ENCODE data around the gene YBEY. TPM values are rescaled to one million over a fixed set of nuclear protein-coding genes. Genes with fewer than 3 reads are reported as not detected.

Gene YBEY
- total RNA-seq, 3 donors from 2014 or later: 15.4 to 22.8 (median 17.3) TPM

DNA sequence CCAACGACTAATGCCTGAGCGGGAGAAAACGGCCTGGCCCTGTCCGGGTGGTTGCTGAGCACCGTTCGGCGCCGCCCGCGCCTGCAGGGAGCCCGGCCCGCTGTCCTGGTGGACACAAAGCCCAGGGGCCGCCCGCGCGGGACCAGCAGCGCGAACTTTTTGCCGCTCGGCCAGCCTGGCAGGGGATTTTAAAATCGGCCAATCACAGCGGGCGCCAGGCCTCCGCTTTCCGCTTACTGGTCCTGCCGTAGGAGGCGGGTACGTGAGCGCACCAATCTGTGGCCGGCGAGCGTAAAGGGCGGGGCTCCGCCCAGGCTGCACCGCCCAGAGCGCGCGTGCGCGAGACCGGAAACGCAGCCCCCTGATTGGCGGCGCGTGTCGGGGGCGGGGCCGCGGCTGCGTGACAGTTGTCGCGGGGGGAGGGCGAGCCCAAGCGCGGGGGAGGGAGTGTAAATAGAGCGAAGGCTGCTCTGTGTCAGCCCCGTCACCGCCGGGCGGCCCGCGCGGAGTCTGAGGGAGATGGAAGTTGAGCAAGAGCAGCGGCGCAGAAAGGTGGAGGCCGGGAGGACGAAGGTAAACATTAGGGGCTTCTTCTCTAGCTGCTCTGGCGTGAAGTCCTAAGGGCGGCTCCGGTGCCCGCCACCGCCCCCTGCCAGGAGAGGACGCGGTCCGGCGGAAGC, 37.7 kb downstream of the YBEY start, which contains the start of the genes C21orf58 and PCNT:
C21orf58 (minus strand) TSS at position 161 of the 680 bp plus-strand sequence. CDS start 1,132 bp downstream, outside the sequence.
PCNT (plus strand) TSS at position 447 of the 680 bp plus-strand sequence; CDS start at position 520, 73 bp downstream.
- Histone ChIP-seq H3K4me3 (peak within 1 kb of the TSS; percentile 76 to 98 (median 80)), H3K27ac (peak within 1 kb of the TSS; percentile 95 to 96), H3K4me1 (peaks cover 3 to 11% of the 10 kb centered on the region in 2 donors), H3K27me3 (no peaks in the 10 kb centered on the region), H3K36me3 (no peaks in the 10 kb centered on the region), H3K9me3 (no peaks in the 10 kb centered on the region)
- intact Hi-C loops (cut with DNase I; ENCODE audit: low total_unique reads): no loop called here
- peak in 2 of 3 donors; percentile 38 to 70 for TF ChIP-seq POLR2AphosphoS5 (IDR thresholded peaks at IDR 0.05)
- no peak for TF ChIP-seq POLR2A (IDR thresholded peaks at IDR 0.05)
- peak; percentile 97 to 98 for DNase-seq (ENCODE audit: low spot score in 2 of 2)

DNA sequence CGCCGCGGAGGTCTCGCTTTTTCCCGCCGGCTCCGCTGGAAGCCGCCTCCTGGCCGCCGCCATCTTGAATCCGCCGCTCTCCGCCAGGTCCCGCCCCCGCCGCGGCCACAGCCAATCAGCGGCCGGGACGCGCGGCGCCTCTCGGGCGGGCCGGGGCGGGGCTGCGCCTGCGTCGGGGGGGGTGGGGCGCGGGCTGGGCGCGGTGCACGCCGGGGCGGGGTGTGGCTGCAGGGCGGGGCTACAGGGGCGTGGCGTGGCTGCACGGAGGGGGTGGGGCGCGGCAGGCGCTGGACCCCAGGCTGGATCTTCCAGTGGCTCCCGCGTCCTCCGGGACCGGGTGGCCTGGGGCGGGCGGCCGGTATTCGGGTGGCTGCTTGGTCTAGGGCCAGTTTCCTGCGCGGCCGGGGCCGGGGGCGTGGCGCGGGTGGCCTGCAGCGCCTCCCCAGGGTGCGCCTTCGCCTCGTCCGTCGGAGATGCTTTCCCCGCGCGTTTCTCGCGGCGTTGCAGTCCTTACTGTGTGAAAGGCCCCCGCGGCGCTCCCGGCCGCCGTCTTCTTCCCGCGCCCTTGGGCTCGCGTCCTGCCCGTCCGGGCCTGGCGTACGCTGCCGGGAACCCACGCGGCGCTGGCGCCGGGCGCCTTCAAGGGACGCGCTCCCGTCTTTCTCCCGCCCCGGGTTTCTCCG, 38.4 kb downstream of the YBEY start:
- Histone ChIP-seq H3K36me3 (no peaks in the 10 kb centered on the region), H3K4me1 (peaks cover 3 to 11% of the 10 kb centered on the region in 2 donors), H3K27me3 (no peaks in the 10 kb centered on the region), H3K4me3 (peak overlapping the region; percentile 76 to 98 (median 80)), H3K9me3 (no peaks in the 10 kb centered on the region), H3K27ac (peak overlapping the region; percentile 95 to 96)
- DNase-seq (ENCODE audit: low spot score in 2 of 2): peak; percentile 80 to 85
- TF ChIP-seq POLR2AphosphoS5 (IDR thresholded peaks at IDR 0.05): no peak
- TF ChIP-seq POLR2A (IDR thresholded peaks at IDR 0.05): no peak
- TF ChIP-seq, protein P1, sequence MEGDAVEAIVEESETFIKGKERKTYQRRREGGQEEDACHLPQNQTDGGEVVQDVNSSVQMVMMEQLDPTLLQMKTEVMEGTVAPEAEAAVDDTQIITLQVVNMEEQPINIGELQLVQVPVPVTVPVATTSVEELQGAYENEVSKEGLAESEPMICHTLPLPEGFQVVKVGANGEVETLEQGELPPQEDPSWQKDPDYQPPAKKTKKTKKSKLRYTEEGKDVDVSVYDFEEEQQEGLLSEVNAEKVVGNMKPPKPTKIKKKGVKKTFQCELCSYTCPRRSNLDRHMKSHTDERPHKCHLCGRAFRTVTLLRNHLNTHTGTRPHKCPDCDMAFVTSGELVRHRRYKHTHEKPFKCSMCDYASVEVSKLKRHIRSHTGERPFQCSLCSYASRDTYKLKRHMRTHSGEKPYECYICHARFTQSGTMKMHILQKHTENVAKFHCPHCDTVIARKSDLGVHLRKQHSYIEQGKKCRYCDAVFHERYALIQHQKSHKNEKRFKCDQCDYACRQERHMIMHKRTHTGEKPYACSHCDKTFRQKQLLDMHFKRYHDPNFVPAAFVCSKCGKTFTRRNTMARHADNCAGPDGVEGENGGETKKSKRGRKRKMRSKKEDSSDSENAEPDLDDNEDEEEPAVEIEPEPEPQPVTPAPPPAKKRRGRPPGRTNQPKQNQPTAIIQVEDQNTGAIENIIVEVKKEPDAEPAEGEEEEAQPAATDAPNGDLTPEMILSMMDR (IDR thresholded peaks at IDR 0.05): no peak
- intact Hi-C loops (cut with DNase I; ENCODE audit: low total_unique reads): no loop called here

DNA sequence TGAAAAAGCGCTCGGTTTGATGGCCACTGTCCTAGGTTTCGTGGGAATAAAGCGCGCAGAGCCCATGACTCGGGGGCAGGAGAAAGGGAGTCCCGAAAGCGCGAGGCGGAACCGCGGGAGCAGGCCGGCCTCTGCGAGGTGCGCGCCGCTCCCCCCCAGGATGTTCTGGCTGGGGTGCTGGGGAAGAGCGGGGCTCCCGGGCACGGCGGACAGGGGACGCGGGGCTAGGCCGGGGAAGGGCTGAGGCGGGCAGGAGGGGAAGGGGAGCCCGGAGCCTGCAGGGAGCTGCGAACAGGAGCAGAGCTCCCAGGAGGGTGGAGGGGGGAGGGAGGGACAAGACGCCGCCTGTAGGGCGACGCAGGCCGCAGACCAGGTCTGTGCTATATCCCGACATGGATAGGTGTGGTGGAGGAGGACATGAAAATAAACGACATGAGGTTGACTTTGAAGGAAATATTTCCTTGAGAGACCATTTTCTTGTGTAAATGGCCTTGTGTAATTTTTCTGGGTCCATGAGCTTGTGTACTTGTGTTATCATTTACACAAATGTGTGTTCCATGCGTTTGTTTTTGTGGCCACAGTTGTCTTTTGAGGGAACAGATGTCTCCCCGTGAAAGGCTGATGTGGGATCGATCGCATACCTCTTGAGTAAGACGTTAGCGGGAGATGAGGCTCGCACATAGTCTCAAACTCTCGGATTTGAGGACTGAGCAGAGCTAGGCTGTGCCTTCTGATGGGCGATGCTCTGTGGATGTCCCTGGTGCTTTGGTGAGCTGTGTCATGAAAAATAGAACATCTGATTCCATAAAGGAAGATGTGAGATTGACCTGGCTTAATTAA, 39.2 kb downstream of the YBEY start:
- DNase-seq (ENCODE audit: low spot score in 2 of 2): peak in 1 of 2 donors; percentile 26
- Histone ChIP-seq H3K4me3 (peak overlapping the region; percentile 76 to 98 (median 80)), H3K4me1 (peaks cover 3 to 11% of the 10 kb centered on the region in 2 donors), H3K9me3 (no peaks in the 10 kb centered on the region), H3K36me3 (no peaks in the 10 kb centered on the region), H3K27ac (peak overlapping the region; percentile 54 to 96), H3K27me3 (no peaks in the 10 kb centered on the region)
- intact Hi-C loops (cut with DNase I; ENCODE audit: low total_unique reads): no loop called here
- TF ChIP-seq POLR2A (IDR thresholded peaks at IDR 0.05): no peak
- TF ChIP-seq, protein P1 (IDR thresholded peaks at IDR 0.05): peak in 2 of 3 donors; percentile 5 to 16

DNA sequence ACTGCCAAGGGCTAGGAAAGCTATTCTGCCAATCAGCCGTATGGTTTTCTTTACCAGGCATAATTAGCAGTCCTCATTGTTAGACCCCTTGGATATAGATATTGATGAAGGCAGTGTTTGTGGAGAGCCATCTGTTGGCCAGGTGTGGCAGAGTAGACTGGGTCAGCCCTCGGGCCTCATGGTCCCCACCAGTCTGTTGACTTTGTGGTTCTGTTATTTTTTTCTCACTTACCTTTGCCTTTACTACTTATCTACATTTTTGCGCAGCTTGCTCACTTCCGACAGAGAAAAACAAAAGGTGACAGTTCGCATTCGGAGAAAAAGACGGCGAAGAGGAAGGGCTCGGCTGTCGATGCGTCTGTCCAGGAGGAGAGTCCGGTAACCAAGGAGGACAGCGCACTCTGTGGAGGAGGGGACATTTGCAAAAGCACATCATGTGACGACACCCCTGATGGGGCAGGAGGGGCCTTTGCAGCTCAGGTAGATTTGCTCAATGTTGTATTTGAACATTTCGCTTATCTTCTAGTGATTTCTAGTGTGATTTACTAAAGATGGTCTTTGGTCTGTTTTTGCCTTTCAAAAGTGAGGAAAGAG, 40.1 kb downstream of the YBEY start:
- intact Hi-C loops (cut with DNase I; ENCODE audit: low total_unique reads): no loop called here
- H3K27ac ChIP-seq: no peak overlapping the region

More for the DNA sequence above, 40.1 kb downstream of the YBEY start:
- Histone ChIP-seq H3K4me3 (no peak overlapping the region), H3K4me1 (peaks cover 3 to 11% of the 10 kb centered on the region in 2 donors), H3K27me3 (no peaks in the 10 kb centered on the region), H3K9me3 (no peaks in the 10 kb centered on the region), H3K36me3 (no peaks in the 10 kb centered on the region)
- DNase-seq (ENCODE audit: low spot score in 2 of 2): no peak
- TF ChIP-seq POLR2AphosphoS5 (IDR thresholded peaks at IDR 0.05) (no peak), POLR2A (IDR thresholded peaks at IDR 0.05) (no peak)
- TF ChIP-seq, protein P1 (IDR thresholded peaks at IDR 0.05): no peak

Measured in breast epithelium (tissue), 4 donors.